OCI-LY3 (cell line): ENCODE measurements around the gene LIM2.
"Not testable (repeated sequence)": the region's sequence is repeated elsewhere in the genome, so short reads cannot be mapped to it uniquely, and the experiment has no call there.

ENCODE experiments used
- H2AFZ ChIP-seq: fragments of 200-600, 300-600 bp; shearing (Covaris generic); 2 replicates; pipeline ENCODE4 v1.6.0; 2014; ENCODE audit warnings: antibody characterized with exemption, low read depth, low read length
- H3K27ac ChIP-seq: fragments of 200-600, 300-600 bp; sonication (generic); 2 replicates; pipeline ENCODE4 v1.5.1; 2014; ENCODE audit warnings: mild to moderate bottlenecking, low read length, moderate library complexity, mixed read lengths
- H3K27me3 ChIP-seq: fragments of 200-600, 300-600 bp; sonication (generic); 2 replicates; pipeline ENCODE4 v1.6.1; 2014; ENCODE audit warnings: low read depth, low read length, mixed read lengths
- H3K36me3 ChIP-seq: fragments of 200-600, 300-600 bp; sonication (generic); replicated peaks from 2 replicates; pipeline ENCODE3; 2014; ENCODE audit warnings: low read depth, low read length, mixed read lengths
- H3K4me1 ChIP-seq: fragments of 300-600, 200-600 bp; sonication (generic); 2 replicates; pipeline ENCODE4 v1.6.1; 2014; ENCODE audit warnings: low read length, mixed read lengths
- H3K4me2 ChIP-seq: fragments of 200-600, 300-600 bp; sonication (generic); 2 replicates; pipeline ENCODE4 v1.6.1; 2014; ENCODE audit warnings: low read length, mixed read lengths
- H3K4me3 ChIP-seq: fragments of 300-600, 200-600 bp; sonication (generic); 2 replicates; pipeline ENCODE4 v1.5.1; 2014; ENCODE audit warnings: antibody characterized with exemption, mild to moderate bottlenecking, low read length, moderate library complexity
- H3K79me2 ChIP-seq: fragments of 300-600, 200-600 bp; shearing (Covaris generic); 2 replicates; pipeline ENCODE4 v1.6.1; 2014; ENCODE audit warnings: mild to moderate bottlenecking, low read length, mixed read lengths
- H3K9ac ChIP-seq: fragments of 300-600, 200-600 bp; shearing (Covaris generic); 2 replicates; pipeline ENCODE4 v1.6.0; 2014; ENCODE audit warnings: mild to moderate bottlenecking, low read length, moderate library complexity
- H3K9me3 ChIP-seq: fragments of 200-600, 300-600 bp; shearing (Covaris generic); 2 replicates; pipeline ENCODE4 v1.6.1; 2014; ENCODE audit warnings: low read length, mixed read lengths; ENCODE audit not compliant: insufficient read depth
- H4K20me1 ChIP-seq: fragments of 200-600, 300-600 bp; sonication (generic); 2 replicates; pipeline ENCODE4 v1.6.1; 2016; ENCODE audit warnings: low read length, mixed read lengths; ENCODE audit not compliant: insufficient read depth
- CTCF ChIP-seq: fragments of 200-600, 300-600 bp; sonication (generic); IDR thresholded peaks from 2 replicates; pipeline ENCODE4 v1.5.1; 2014; ENCODE audit warnings: antibody characterized with exemption, low read length, low read depth
- EZH2phosphoT487 ChIP-seq: fragments of 200-600 bp; shearing (Covaris generic); IDR thresholded peaks from 2 replicates; pipeline ENCODE4 v1.6.1; 2018; ENCODE audit warnings: antibody characterized with exemption, mixed run types, low read depth

The LIM2 gene

DNA sequence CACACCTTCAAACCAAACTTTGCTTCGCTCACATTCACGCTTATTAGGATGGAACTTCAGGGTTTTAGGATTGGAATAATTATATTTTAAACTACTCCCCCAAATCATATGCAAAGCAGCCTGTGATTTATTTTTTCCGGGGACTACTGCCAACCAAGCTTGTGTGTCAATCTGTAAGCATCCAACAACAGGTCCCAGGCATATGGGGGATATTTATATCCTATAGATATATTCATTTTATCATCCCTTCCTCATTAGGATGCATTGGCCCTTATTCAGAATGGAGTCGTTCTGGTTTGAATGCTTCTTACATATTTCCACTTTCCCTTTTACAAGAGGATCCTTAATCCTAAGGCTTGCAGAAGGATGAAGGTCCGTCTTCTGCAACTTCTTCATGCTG is 11.5 kb upstream of the LIM2 start:
- Histone ChIP-seq H3K4me2 (no peak overlapping the region), H2AFZ (no peak overlapping the region), H3K9me3 (peaks cover 21% of the 10 kb centered on the region), H3K9ac (no peak overlapping the region), H3K4me3 (no peak overlapping the region), H3K4me1 (peaks cover 15% of the 10 kb centered on the region), H4K20me1 (no peaks in the 10 kb centered on the region), H3K27ac (no peak overlapping the region), H3K79me2 (peaks cover 5% of the 10 kb centered on the region), H3K27me3 (no peaks in the 10 kb centered on the region), H3K36me3 (peaks cover 20% of the 10 kb centered on the region)
- no peak for TF ChIP-seq EZH2phosphoT487
- no peak for TF ChIP-seq CTCF

GRCh38 chr19:51398096-51398704 is 10.4 kb upstream of the LIM2 start:
- H3K9ac ChIP-seq = no peak overlapping the region

DNA sequence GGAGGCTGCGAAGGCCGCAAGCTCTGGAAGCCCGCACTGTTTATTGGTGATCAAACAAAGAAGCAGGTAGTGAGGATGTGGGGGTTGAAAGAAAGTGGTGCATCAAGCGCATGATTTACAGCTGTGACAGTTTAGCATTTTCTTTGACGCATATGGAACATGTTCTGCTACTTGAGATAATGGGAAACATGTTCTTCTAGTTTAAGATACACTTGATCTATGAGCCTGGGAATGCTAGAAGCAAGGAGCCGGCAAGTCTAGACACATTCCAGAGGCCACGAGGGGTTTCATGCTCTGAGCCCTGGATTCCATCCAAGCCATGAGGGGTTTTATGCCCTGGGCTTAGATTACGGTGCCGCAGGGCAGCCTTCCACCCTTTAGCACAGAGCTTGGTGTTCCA is 9.7 kb upstream of the LIM2 start:
- not testable (repeated sequence) for H3K4me3 ChIP-seq, H2AFZ ChIP-seq

More at GRCh38 chr19:51398096-51398704, 10.4 kb upstream of the LIM2 start:
- peaks cover 12% of the 10 kb centered on the region for H3K36me3 ChIP-seq
- H3K4me3 ChIP-seq = no peak overlapping the region
- H3K4me1 ChIP-seq = peaks cover 18% of the 10 kb centered on the region
- peaks cover 5% of the 10 kb centered on the region for H3K79me2 ChIP-seq
- H2AFZ ChIP-seq = no peak overlapping the region
- H4K20me1 ChIP-seq = no peaks in the 10 kb centered on the region
- no peak overlapping the region for H3K27ac ChIP-seq
- H3K9me3 ChIP-seq = peaks cover 15% of the 10 kb centered on the region
- H3K27me3 ChIP-seq = no peaks in the 10 kb centered on the region
- no peak for TF ChIP-seq EZH2phosphoT487
- peak; percentile 80 for TF ChIP-seq CTCF
- peak overlapping the region; percentile 5; the same call in 1 of the 2 replicates for H3K4me2 ChIP-seq

GRCh38 chr19:51396175-51396574 is 8.4 kb upstream of the LIM2 start:
- Histone ChIP-seq H3K27ac (no peak overlapping the region; the same call in 1 of the 2 replicates), H3K4me2 (peak overlapping the region; percentile 98)

More for the DNA sequence above, 9.7 kb upstream of the LIM2 start:
- Histone ChIP-seq H3K9me3 (peaks cover 11% of the 10 kb centered on the region), H3K4me1 (peaks cover 18% of the 10 kb centered on the region)
- H3K36me3 ChIP-seq, H3K4me2 ChIP-seq, H4K20me1 ChIP-seq, H3K27ac ChIP-seq, H3K79me2 ChIP-seq, H3K9ac ChIP-seq, H3K27me3 ChIP-seq: not testable (repeated sequence)

More at GRCh38 chr19:51396175-51396574, 8.4 kb upstream of the LIM2 start:
- H3K79me2 ChIP-seq = peaks cover 5% of the 10 kb centered on the region
- peak overlapping the region; percentile 95; the same call in 1 of the 2 replicates for H3K4me3 ChIP-seq
- H3K9ac ChIP-seq = peak overlapping the region; percentile 98; the same call in 1 of the 2 replicates
- H3K9me3 ChIP-seq = no peaks in the 10 kb centered on the region
- H2AFZ ChIP-seq = no peak overlapping the region
- peaks cover 22% of the 10 kb centered on the region for H3K4me1 ChIP-seq
- no peaks in the 10 kb centered on the region for H4K20me1 ChIP-seq
- TF ChIP-seq EZH2phosphoT487 (no peak), CTCF (no peak)
- no peaks in the 10 kb centered on the region for H3K27me3 ChIP-seq
- no peaks in the 10 kb centered on the region for H3K36me3 ChIP-seq
